ENCODE data around the gene ANKS4B.
A peak's percentile ranks its signal among the peaks of the same experiment; 100 is the strongest.

The ANKS4B gene

DNA sequence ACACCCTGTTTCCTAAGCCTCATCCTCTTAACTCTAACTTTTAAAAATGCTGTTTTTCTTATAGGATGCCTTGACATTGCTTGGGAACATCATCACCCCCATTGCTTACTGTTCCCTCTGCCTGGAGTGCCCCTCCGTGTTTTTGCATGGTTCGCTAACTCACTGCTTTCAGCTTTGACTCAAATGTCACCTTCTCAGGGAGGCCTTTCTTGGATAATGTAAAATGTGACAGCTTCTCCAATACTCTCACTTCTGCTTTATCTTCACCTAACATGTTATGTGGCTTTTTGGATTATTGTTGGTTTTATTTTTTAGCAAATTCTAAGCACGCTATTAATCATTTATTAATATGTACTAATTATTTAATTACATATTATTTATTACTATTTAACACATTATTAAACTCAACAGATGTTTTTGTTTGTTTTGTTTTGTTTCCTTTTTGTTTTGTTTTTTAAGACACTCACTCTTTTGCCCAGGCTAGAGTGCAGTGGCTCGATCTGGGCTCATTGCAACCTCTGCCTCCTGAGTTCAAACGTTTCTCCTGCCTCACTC lies 40.8 kb downstream of the ANKS4B start:
- H3K4me1 ChIP-seq, result peaks cover 29% of the 10 kb centered on the region
- no peak overlapping the region for H3K9ac ChIP-seq
- no peak for TF ChIP-seq Cebpa-rat (IDR thresholded peaks at IDR 0.05)
- H4K20me1 ChIP-seq, result no peaks in the 10 kb centered on the region
- H3K4me2 ChIP-seq, result no peak overlapping the region
- peaks cover 26% of the 10 kb centered on the region for H3K27me3 ChIP-seq
- no peak overlapping the region for H3K4me3 ChIP-seq
- no peak overlapping the region for H3K27ac ChIP-seq
- no peaks in the 10 kb centered on the region for H3K36me3 ChIP-seq
- no peaks in the 10 kb centered on the region for H3K9me3 ChIP-seq

DNA sequence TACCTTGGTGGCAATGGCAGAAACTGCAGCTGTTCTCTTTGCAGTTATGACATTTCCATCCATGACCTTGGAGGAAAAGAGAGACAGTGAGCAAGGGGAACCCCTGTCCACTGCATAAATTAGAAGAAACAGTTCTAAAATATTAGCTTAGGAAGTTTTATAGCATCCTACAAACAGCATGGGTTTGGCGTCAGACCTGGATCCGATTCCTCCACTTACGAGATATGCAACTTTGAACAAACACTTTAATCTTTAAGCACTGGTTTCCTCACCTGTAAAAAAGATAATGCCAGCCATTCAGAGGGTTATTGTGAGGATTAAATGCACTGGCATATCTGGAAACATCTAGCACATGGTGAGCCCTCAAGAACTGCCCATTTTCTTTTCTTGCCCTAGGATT lies 42.0 kb downstream of the ANKS4B start:
- H4K20me1 ChIP-seq, result no peaks in the 10 kb centered on the region
- peaks cover 35% of the 10 kb centered on the region for H3K27me3 ChIP-seq
- no peak overlapping the region for H3K27ac ChIP-seq
- H3K4me3 ChIP-seq, result no peak overlapping the region
- peak overlapping the region; percentile 15; the same call in 1 of the 2 replicates for H3K4me2 ChIP-seq
- no peaks in the 10 kb centered on the region for H3K36me3 ChIP-seq
- H3K9me3 ChIP-seq, result no peaks in the 10 kb centered on the region
- no peak for TF ChIP-seq Cebpa-rat (IDR thresholded peaks at IDR 0.05)
- no peak overlapping the region for H3K9ac ChIP-seq
- H3K4me1 ChIP-seq, result peaks cover 41% of the 10 kb centered on the region

DNA sequence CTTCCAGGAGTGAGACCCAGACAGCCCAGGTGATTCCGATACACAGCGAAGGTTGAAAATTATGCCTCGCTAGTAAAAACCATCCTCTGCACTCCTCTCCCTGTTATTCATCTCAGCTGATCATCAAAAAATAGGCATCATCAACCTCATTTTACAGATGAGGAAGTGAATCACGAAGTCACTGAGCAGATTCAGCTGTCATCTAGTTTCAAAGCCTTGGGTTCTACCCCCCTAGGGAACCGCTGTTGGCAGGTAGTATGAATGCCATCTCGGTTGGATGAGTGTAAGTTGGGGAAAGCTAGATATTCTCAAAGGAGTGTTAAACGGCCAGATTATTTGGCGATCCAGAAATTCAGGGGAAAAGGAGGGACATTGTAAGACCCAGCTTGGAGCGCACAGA lies 42.6 kb downstream of the ANKS4B start:
- Histone ChIP-seq H4K20me1 (no peaks in the 10 kb centered on the region), H3K4me2 (peak overlapping the region; percentile 15; the same call in 1 of the 2 replicates), H3K9me3 (no peaks in the 10 kb centered on the region), H3K27ac (no peak overlapping the region), H3K27me3 (peaks cover 35% of the 10 kb centered on the region), H3K9ac (no peak overlapping the region), H3K4me3 (no peak overlapping the region), H3K4me1 (peaks cover 45% of the 10 kb centered on the region), H3K36me3 (no peaks in the 10 kb centered on the region)
- no peak for TF ChIP-seq Cebpa-rat (IDR thresholded peaks at IDR 0.05)

DNA sequence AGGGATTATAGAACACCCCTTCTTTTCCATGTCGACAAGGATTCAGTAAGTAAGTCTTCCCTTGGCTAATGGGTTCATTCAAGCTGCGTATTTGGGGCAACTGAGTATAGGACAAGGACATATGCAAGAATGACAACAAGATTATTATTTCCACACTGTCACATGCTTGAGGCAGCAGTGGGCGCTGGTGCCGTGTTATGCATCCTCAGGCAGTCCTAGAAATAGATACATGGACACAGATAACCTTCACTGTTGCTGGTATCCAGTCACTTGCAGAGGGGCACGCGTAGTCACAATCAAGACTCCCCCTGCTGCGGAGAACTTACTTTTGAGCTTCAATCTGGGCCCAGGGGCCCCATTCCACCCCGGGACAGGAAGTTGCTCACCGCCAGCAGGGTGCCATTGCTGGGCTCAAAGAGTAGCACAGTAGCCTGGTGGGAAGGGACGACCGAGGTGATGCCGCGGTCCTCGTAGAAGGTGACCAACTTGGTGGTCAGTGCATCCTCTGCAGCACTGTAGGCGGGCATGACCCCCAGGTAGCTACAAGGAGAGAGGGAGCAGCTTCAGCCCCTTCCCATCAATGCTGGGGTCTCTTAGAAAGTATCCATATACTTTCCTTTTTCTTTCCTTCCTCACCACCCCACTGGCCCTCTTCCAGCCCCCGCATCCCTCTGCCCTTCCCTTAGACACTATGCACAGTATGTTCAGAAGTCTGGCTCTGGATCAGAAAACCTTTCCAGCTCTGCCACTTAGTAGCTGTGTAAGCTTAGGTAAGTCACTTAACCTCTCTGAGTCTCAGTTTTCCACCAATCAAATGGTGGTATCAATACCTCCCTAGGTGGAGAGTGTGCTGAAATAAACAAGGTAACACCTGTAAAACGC lies 43.8 kb downstream of the ANKS4B start:
- Histone ChIP-seq H3K9ac (no peak overlapping the region), H3K27ac (no peak overlapping the region), H3K4me1 (peaks cover 45% of the 10 kb centered on the region), H3K36me3 (no peaks in the 10 kb centered on the region), H3K4me3 (peak overlapping the region; percentile 57), H3K27me3 (peaks cover 40% of the 10 kb centered on the region), H3K4me2 (peak overlapping the region; percentile 74), H4K20me1 (no peaks in the 10 kb centered on the region), H3K9me3 (peaks cover 9% of the 10 kb centered on the region)
- TF ChIP-seq Cebpa-rat (IDR thresholded peaks at IDR 0.05), result no peak

DNA sequence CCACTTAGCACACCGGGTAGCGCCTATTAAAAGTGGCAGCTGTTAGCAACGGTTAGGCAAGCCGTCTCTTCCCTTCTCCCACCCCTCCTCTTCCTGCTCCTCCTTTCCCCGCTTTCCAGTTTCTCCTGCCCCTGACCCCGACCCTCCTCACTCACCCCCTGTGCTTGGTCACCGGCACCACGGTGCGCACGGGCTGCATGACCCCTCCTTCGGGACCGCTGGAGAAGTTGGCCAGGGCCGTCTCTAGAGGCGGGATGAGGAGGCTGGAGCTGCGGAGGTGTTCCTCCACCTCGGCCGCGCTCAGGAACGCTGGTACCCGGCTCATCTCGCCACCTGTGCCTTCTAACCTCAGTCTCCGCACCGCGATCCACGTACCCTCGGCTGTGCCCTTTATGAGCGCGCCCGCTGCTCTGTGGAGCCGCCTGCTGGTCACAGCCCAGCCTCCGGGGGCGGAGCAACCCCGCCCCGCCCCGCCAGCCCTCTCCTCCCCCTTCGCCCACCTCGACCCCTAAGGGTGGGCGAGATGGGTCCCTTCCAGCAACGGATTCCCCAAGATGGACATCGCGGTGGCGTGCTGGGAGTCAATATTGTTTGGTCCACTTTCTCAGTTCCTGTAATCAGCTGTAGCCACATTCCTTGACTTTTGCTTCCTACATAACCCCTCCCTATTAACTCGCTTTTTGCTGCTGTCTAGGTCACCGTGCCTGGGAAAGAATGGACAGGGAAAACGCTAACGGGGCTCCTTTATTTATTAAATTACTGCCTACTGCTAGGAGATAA lies 44.6 kb downstream of the ANKS4B start, which contains the start of gene CRYM:
CRYM (minus strand) TSS at position 364 of the 780 bp plus-strand sequence; CDS start at position 325, 39 bp downstream.
- H3K4me1 ChIP-seq, result peaks cover 45% of the 10 kb centered on the region
- TF ChIP-seq Cebpa-rat (IDR thresholded peaks at IDR 0.05), result no peak
- peak within 1 kb of the TSS; percentile 57 for H3K4me3 ChIP-seq
- no peaks in the 10 kb centered on the region for H4K20me1 ChIP-seq
- peak within 1 kb of the TSS; percentile 74 for H3K4me2 ChIP-seq
- peaks cover 15% of the 10 kb centered on the region for H3K9me3 ChIP-seq
- no peaks in the 10 kb centered on the region for H3K36me3 ChIP-seq
- no peak within 1 kb of the TSS for H3K9ac ChIP-seq
- peaks cover 49% of the 10 kb centered on the region for H3K27me3 ChIP-seq
- no peak within 1 kb of the TSS for H3K27ac ChIP-seq

DNA sequence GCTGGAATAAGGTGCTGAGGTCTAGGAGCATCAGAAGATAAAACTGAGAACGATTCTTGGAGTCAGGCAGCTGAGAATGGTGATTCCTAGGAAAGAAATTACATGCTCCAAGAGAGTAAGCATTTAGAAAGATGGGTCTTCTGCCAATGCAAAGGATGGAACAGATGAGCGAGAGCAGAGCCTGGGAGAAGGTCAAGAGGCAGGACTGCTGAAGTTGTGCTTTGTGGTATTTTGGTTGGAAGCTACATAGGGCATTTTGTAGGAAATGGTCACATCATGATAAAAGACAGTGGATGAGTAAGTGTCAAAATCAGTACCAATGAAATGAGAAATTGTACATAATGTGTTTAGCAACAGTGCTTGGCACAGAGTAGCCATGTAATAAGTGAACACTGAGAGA lies 46.0 kb downstream of the ANKS4B start:
- peaks cover 17% of the 10 kb centered on the region for H3K9me3 ChIP-seq
- peaks cover 41% of the 10 kb centered on the region for H3K4me1 ChIP-seq
- no peak overlapping the region for H3K9ac ChIP-seq
- H3K27me3 ChIP-seq, result peaks cover 62% of the 10 kb centered on the region
- no peak overlapping the region for H3K27ac ChIP-seq
- H3K36me3 ChIP-seq, result no peaks in the 10 kb centered on the region
- no peak for TF ChIP-seq Cebpa-rat (IDR thresholded peaks at IDR 0.05)
- no peaks in the 10 kb centered on the region for H4K20me1 ChIP-seq
- no peak overlapping the region for H3K4me2 ChIP-seq
- H3K4me3 ChIP-seq, result no peak overlapping the region

DNA sequence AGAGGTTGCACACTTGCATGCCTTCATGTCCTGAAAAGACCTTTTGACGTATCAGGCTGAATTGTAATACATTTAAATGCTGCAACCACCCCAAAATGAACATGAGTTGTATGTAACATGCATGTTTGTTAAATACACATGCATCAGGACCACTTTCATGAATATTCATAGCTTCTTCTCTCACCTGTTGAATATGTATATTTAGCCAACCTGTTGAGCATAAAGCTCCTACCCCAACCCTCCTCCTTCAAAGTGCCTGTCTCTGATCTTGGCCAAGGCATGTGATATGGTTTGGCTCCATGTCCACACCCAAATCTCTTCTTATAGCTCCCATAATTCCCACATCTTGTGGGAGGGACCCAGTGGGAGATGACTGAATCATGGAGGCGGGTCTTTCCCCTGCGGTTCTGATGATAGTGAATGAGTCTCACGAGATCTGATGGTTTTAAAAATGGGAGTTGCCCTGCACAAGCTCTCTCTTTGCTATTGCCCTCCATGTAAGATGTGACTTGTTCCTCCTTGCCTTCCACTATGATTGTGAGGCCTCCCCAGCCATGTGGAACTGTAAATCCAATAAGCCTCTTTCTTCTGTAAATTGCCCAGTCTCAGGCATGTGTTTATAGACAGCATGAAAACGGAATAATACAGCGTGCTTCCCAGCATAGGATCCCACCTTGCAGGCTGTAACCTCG lies 48.3 kb downstream of the ANKS4B start:
- no peak overlapping the region for H3K4me3 ChIP-seq
- peaks cover 26% of the 10 kb centered on the region for H3K9me3 ChIP-seq
- H3K36me3 ChIP-seq, result no peaks in the 10 kb centered on the region
- H4K20me1 ChIP-seq, result no peaks in the 10 kb centered on the region
- H3K27ac ChIP-seq, result no peak overlapping the region
- TF ChIP-seq Cebpa-rat (IDR thresholded peaks at IDR 0.05), result no peak
- no peak overlapping the region for H3K9ac ChIP-seq
- H3K27me3 ChIP-seq, result peaks cover 72% of the 10 kb centered on the region
- H3K4me1 ChIP-seq, result peaks cover 32% of the 10 kb centered on the region
- H3K4me2 ChIP-seq, result peak overlapping the region; percentile 15; the same call in 1 of the 2 replicates

DNA sequence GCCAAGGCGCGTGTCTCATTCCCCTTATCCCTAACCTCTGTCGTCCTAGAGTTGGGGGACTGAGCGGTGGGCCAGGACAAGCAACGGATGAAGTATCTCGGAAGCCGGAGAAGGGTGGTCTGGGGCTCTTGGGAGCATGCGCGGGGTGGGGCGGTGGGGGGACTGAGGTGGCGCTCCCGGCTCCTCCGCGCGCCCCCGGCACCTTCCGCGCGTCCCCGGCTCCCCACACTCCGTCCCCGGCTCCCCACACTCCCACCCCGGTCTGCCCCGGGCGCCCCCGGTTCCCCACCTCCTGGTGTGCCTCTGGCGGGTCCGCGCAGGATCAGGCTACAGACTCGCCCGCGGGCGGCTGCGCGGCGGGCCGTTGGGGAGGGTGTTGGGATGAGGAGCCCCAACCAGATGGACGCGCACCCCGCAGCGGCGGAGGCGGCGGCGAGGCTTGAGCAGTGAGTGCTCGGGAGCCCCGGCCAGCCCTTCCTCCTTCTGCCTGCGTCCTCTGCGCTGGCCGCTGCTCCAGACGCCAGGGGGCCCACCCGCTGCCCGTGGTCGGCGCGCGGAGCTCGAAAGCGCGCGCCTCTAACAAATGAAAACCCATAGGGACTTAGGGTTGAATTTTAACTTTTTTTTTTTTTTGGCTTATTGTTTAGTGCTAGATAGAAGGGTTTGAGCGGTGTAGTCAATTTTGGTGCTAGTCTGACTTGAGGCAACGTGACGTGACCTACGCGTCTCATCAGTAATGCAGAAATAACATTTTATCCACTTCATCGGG lies 50.2 kb downstream of the ANKS4B start:
- no peak overlapping the region for H3K27ac ChIP-seq

More for the DNA sequence above, 50.2 kb downstream of the ANKS4B start:
- no peak for TF ChIP-seq Cebpa-rat (IDR thresholded peaks at IDR 0.05)
- Histone ChIP-seq H3K9ac (peak overlapping the region; percentile 53; the same call in 1 of the 2 replicates), H3K9me3 (peaks cover 26% of the 10 kb centered on the region), H3K4me2 (peak overlapping the region; percentile 89), H3K4me1 (peaks cover 24% of the 10 kb centered on the region), H3K4me3 (peak overlapping the region; percentile 69), H4K20me1 (no peaks in the 10 kb centered on the region), H3K36me3 (no peaks in the 10 kb centered on the region), H3K27me3 (peaks cover 53% of the 10 kb centered on the region)

Measured in BLaER1 (cell line).